ENCODE measurements around the gene MGAT5B.
"Not testable (repeated sequence)": the region's sequence is repeated elsewhere in the genome, so short reads cannot be mapped to it uniquely, and the experiment has no call there.

Gene MGAT5B

GRCh38 chr17:76868176-76868668 lies at the start of gene MGAT5B:
TSS of gene MGAT5B (plus strand) at chr17:76868404. CDS start at chr17:76869030, 626 bp downstream.
- DNase-seq: peak; percentile 92

- no peak for DNase-seq
Measured at GRCh38 chr17:76820039-76820438, 48.2 kb upstream of the MGAT5B start.

DNA sequence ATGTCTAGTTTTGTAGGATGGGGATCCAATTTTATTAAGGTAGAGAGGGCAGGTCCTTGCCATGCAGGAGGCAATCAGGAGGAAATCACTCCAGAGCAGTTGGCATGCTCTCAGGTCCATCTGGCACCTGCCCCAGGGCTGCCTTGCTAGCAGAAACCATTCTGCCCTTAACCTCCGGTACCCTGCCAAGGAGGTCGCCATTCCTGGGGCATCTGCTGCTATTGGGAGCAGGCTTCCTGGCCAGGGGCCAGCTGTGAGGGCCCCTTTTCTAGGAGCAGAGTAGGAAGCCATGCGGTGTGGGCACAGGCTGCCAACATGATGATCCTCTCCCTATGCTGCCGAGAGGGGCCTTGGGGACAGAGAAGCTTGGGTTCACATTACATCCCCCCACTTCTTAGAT lies 47.6 kb upstream of the MGAT5B start:
- DNase-seq: no peak

DNA sequence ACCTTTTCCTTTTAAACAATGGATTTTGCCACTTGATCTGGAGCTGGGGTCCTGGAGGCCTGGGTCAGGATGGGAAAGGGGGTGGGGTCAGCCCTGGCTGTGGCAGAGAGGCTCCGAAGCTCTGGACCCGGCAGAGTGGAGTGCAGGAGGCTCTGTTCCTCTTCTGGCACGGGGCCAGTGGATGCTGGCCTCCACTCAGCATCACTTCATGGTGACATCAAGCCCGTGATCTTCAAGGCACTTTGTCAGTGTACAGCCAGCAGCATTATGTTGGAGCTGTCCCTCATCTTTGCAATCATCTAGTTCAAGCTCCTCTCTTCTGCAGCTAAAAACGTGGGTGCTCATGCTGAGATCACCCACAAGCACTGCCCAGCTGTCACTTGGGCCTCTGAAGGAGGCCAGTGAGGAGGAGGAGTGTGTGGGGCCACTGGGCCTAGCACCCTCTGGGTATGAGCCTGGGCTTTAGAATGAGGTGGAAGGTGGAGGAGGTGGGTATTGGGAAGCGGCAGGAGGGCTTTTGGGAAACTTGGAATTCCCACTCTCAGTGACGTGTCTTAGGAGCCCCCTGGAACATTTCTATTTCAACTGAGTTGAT lies 45.9 kb upstream of the MGAT5B start:
- DNase-seq: no peak

DNA sequence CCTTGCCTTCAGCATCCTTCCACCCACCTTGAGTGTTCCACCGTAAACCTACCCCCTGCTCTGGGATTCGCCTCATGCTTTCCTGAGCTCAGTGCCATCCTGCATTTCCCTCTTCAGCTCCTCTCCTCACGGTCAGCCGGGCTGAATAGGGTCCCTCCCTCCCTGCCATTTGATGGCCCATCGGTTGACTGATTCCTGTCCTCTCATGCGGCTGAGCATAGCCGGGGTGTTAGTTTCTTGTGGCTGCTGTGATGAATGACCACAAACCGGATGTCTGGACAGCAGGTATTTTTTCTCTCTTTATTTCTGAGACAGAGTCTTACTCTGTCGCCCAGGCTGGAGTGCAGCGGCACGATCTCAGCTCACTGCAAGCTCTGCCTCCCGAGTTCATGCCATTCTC lies 44.1 kb upstream of the MGAT5B start:
- DNase-seq: no peak

DNA sequence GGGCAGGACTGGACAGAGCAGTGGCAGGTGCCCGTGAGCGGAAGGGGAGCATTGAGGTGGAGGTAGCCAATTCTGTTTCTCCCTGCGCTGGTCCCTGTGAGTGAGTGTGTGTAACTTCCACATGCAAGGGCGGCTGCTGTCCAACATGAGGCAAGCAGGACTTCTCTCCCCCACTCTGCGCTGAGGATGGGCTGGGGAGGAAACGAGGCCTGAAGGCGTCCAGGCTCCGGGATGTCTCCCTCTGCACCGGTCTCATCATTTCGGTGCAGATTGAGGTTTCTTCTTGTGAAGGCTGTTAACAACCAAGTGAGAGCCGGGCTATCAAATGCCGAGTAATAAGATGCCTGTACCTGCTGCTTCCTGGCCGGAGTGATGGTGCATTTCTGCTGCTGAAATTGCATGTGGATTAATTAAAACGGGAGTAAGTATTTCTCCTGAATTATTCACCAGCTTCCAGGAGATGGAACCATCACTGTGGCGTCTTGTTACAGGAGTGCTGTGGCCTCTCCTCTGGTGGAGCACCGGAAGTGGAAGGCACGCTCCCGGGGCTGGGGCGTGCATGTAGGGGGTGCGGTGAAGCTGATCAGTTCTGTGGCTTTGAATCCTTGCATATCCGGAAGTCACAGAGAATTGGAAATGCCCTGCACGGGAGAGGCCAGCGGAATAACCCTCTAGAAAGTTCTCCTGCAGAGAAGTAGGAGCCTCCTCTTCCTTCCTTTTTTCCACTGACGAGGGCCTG lies 41.7 kb upstream of the MGAT5B start:
- no peak for DNase-seq

DNA sequence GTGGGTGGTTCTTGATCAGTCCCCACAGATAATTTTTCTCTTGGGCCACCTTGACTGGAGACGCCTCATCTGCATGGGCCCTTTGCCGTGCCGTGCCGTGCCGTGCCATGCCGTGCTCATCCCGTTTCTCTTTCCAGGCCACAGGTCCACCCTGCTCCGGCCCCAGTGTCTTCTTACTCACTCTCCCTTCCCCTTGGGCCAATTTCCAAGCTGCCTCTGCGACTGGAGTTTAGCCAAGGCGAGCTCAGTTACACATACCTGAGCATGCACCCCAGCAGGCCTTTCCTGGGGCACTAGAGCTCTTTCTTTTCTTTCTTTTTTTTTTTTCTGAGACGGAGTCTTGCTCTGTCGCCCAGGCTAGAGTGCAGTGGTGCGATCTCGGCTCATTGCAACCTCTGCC lies 40.5 kb upstream of the MGAT5B start:
- DNase-seq: no peak

GRCh38 chr17:76830987-76831715 lies 37.1 kb upstream of the MGAT5B start:
- DNase-seq: no peak

DNA sequence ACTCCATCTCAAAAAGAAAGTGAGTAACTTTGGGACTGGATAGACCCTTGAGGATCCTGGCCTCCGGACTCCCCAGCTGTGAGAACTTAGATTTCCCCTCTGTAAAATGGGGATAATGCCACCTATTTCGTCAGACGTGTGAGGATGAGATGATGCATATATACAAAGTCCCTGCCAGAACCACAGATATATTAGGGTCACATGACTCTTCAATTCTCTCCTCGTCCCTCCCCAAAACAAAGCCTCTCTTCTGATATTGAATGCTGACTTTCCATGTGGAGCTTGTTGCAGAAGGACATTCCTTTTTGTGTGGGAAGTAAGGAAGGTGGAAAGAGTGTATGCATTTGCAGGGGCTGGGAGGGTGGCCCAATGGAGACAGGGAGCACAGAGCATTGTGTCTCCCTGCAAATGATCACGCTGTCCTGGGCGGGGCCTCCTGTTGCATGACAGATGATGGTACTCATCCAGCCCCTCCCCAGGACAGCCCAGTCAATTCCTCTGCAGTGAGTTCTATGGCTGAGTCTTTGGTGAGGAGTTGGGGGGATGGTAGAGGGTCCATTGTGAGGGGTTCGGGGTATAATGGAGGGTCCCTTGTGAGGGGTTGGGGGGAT lies 35.1 kb upstream of the MGAT5B start:
- DNase-seq: no peak

GRCh38 chr17:76833747-76834146 lies 34.5 kb upstream of the MGAT5B start:
- no peak for DNase-seq

DNA sequence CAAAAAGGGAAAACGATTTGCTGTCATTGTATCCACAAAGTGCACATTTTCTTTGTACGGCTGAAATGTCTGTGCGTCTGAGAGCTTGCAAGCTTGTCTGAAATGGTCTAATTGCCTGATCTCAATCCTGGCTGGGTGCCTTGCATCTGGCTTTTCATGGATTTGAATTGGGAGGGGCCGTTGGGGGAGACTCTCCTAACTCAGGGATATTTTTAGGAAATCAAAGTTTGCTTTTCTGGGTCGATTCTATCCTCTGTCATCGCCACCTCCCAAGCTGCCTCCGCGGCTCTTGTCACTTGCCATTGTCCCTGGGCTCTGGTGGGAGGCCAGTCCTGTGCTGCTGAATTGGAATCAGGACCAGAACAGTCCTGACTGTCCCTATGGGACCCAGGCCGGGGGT lies 33.3 kb upstream of the MGAT5B start:
- no peak for DNase-seq

DNA sequence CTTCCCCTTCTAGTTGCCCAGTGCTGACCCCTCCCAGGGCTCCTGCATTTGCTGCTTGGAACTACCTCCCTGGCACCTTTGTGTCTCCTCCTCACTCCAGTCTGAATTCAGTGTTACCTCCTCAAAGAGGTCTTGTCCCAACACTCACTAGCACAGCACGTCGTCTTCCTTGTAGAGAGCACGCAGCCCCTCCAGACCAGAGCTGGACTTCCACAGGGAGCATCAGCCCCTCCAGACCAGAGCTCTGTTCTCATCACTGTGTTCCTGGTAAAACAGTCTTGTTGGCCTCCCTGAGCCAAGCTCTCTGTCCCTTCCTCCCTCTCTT lies 27.8 kb upstream of the MGAT5B start:
- no peak for DNase-seq

- no peak for DNase-seq
Measured at GRCh38 chr17:76840884-76841775, 27.1 kb upstream of the MGAT5B start.

DNA sequence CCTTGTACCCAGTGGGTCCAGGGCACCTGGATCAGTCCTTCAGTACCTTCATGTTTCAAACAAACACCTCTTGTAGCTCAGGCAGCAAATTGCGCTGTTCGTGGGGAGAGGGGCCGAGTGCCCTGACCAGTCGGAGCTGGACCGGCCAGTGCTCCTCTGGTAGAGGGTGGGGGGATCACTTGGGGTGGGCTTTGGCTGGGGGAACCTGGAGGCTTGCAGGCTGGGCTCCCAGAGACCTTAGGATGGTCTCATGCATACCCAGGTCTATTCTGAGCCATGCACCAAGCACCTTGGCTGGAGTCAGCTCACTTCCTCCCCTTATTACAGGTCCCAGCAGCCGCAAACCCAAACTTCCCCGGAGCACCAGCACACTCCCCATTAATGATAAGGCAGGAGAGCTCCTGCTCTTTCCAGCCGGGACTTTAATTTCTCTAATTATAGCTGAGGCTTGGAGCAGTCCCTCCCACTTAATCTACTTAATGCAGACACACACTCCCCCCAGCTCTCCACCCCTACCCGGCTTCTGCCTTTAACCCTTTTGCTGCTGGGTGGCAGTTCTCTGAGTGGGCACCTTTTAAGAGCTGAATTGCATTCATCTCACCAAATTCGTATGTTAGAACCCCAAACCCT lies 26.3 kb upstream of the MGAT5B start:
- DNase-seq: no peak

GRCh38 chr17:76843068-76843467 lies 25.1 kb upstream of the MGAT5B start:
- DNase-seq: not testable (repeated sequence)

DNA sequence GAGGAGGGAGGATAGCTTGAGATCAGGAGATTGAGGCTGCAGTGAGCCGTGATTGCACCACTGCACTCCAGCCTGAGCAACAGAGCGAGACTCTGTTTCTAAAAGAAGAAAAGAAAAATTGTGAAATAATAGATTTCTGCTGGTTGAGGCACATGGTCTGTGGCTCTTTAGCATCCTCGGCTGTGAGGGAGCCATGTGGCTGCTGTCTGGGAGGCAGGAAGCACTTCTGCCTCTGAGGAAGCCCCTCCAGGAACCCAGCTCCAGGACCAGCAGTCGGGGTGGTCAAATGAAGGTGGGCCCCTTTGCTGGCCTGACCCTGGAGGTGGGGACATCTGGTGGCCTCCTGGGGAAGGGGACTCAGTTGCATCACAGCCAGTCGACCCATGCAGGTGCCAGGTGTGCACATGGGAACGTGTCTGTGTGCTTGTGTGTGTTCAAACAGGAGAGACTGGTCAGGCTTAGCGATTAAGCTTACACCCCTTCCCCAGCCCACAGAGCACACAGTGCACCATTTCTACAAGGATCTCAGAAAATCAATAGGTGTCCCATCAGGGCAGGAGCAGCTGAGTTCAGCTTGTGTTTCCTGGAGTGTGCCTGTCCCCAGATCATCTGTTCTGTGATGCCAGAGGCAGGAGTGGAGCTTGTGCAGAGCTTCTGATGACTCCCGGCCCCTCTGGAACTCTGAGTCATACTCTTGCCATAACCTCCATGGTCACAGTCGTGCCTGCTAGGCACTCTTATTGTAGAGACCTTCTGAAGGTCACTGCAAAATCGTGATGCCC lies 24.3 kb upstream of the MGAT5B start:
- DNase-seq: no peak

DNA sequence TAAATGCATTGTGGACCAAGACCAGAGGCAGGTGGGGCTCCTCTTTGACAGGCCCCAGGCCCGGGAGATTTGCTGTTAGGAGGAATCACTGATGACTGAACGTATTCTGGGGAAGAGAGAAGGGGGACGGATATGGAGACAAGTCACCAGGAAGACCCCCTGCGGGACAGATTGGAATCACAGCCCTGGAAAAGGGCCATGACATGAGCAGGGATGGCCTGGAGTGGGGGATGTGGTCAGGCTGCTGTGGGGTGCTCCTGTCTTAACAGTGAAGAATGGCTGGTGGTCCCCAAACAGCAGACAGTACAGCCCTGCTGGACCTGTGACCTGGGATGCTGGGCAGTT lies 23.7 kb upstream of the MGAT5B start:
- DNase-seq: no peak

- no peak for DNase-seq
Measured at GRCh38 chr17:76844846-76845245, 23.4 kb upstream of the MGAT5B start.

- DNase-seq: no peak
Measured at GRCh38 chr17:76845541-76846017, 22.6 kb upstream of the MGAT5B start.

GRCh38 chr17:76847031-76847430 lies 21.2 kb upstream of the MGAT5B start:
- no peak for DNase-seq

DNA sequence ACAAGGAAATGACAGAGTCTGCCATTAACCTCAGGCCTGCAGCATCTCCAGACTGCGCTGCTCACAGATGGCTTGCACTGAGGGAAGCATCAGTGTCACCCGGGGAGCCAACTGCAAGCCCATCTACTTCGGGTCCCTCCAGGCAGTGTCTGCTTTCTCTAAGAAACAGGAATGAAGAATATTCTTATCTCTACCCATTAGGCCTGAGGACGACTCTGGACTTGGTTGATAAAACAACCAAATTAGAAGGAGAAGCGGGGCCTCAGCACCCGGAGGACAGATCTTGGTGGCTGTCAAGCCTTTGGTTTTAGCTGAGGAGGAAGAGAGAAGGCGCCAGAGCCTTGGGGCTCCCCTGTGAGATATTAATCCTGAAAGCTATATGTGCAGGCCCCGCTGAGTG lies 19.5 kb upstream of the MGAT5B start:
- DNase-seq: no peak
